Heart right ventricle (tissue), 16 donors: Measurements from ENCODE around the gene UBTFL1. TPM values are rescaled to one million over a fixed set of nuclear protein-coding genes. Genes with fewer than 3 reads are reported as not detected.
"Not testable (repeated sequence)": the region's sequence is repeated elsewhere in the genome, so short reads cannot be mapped to it uniquely, and the experiment has no call there.

Experiments used
- ATAC-seq, 8 donors: fragments of 200-7000 bp; cut with Tn5 transposase; one replicate each; pipeline ENCODE4 v1.9.1; 2020; ENCODE audit warnings: mild to moderate bottlenecking in 8 of 8, moderate library complexity in 8 of 8, moderate number of reproducible peaks in 1 of 8
- DNase-seq, 2 donors: peaks; one replicate each; pipeline ENCODE4 v3.0.0-alpha.2; 2020
- H3K27ac ChIP-seq, 10 donors: fragments of 200-600 bp; sonication (generic) in 2 of 10; one replicate each; pipeline versions ENCODE4 v1.5.0 to v1.8.0; 2020 to 2022; ENCODE audit warnings: mild to moderate bottlenecking in 3 of 10
- H3K27me3 ChIP-seq, 7 donors: fragments of 200-600 bp; one replicate each; pipeline ENCODE4 v1.8.0; 2021 to 2022; ENCODE audit warnings: mild to moderate bottlenecking in 2 of 7
- H3K36me3 ChIP-seq, 9 donors: fragments of 200-600 bp; sonication (generic) in 1 of 9; one replicate each; pipeline versions ENCODE4 v1.5.0 to v1.8.0; 2020 to 2022; ENCODE audit warnings: mild to moderate bottlenecking in 2 of 9
- H3K4me1 ChIP-seq, 9 donors: fragments of 200-600 bp; sonication (generic) in 1 of 9; one replicate each; pipeline versions ENCODE4 v1.5.0 to v1.8.0; 2020 to 2022; ENCODE audit warnings: mild to moderate bottlenecking in 4 of 9
- H3K4me3 ChIP-seq, 10 donors: fragments of 200-600 bp; sonication (generic) in 2 of 10; one replicate each; pipeline versions ENCODE4 v1.5.0 to v1.8.0; 2020 to 2022; ENCODE audit warnings: mild to moderate bottlenecking in 7 of 10, moderate library complexity in 2 of 10
- H3K9me3 ChIP-seq, 11 donors: fragments of 200-600 bp in 10 of 11; sonication (generic) in 2 of 11; one replicate each; pipeline versions ENCODE4 v1.5.0 to v1.8.0; 2013 to 2022; ENCODE audit warnings: mild to moderate bottlenecking in 2 of 11, control low read depth in 1 of 11, moderate library complexity in 1 of 11
- CTCF ChIP-seq, 9 donors: fragments of 200-600 bp; sonication (generic) in 2 of 9; IDR thresholded peaks; one replicate each; pipeline versions ENCODE4 v1.5.0 to v1.8.0; 2021 to 2022; ENCODE audit warnings: antibody characterized with exemption in 9 of 9, mild to moderate bottlenecking in 5 of 9, moderate library complexity in 1 of 9
- WGBS, 2 donors: extraction: QIAGEN DNeasy Blood & Tissue Kit; methylation state at CpG; one replicate each; pipeline ENCODE4 v1.1.7; 2013; ENCODE audit warnings: inconsistent platforms in 1 of 2; 5-methylcytosine and 5-hydroxymethylcytosine counted together
- intact Hi-C, 10 donors: fragments of 100-400 bp; cut with DNase I; formaldehyde crosslinking; loops; one replicate each; pipeline versions ENCODE4 v1.11.1 to v1.14.2; 2022
- long read RNA-seq, 3 donors: library from polyadenylated mRNA; unstranded; transcript quantifications; one replicate each; pipeline ENCODE4 v2.0.0, GENCODE V29; 2020 to 2021
- polyA plus RNA-seq, 2 donors: library from polyadenylated mRNA; stranded (reverse); fragments of 200-250 nt; gene quantifications; one replicate each; pipeline ENCODE4 v1.2.3, GENCODE V29; 2013
- total RNA-seq, 10 donors: library from RNA; stranded (reverse); fragmentation: NEBNext Ultra II Directional in 3 of 10; extraction: Animal tissue kit (Norgen Biotek cat#: 25700) in 3 of 10; gene quantifications; one replicate each; pipeline versions ENCODE4 v1.2.1 to v1.2.4, GENCODE V29; 2021 to 2023
- donor health status: Arrhythmogenic right ventricular cardiomyopathy.
- donor health status: ischemic (EF 13 %, LVEDD 7.1; RV severe dilation, severe dysfunction).
- donor health status: healthy with polysubstance abuse.
- donor health status: DM: no; HTN: yes; CAD: no.
- donor health status: DM: no; HTN: no; CAD: no.
- donor health status: ischemic (EF 25% LVEDD 6.9; RV normal size, moderate dysfunction).
- donor health status: ischemic (EF 25% LVEDD 5.7; RV mildly dilated, moderate dysfunction).
- donor health status: healthy.
- donor health status: DM: yes; HTN: yes; CAD: no.
- donor health status: Ischemic cardiomyopathy.
- donor health status: ischemic (EF 35%, LVEDD 5.7; RV mildly dilated, moderate dysfunction).
- donor health status: nonischemic (EF 11% LVEDD 7.7; RV severe dilation, severe dysfunction).
- donor health status: DM: yes; HTN: yes; CAD: no.
- donor health status: PGD.
- donor health status: ischemic (EF 29% LVEDD 5.4; RV normal size, mild dysfunction).
- donor health status: nonischemic (EF 23%, LVEDD 6.1; RV moderate dilation, normal function).

The UBTFL1 gene
- total RNA-seq (not detected), polyA plus RNA-seq (not detected)
- long read RNA-seq, donor 1 = 0 reads
- long read RNA-seq, donor 2 = 0 reads
- long read RNA-seq, donor 3 = 0 reads

GRCh38 chr11:90085650-90086049, at the start of gene UBTFL1:
Gene UBTFL1, plus strand, starts transcription at chr11:90085950. Its CDS starts 0 bp downstream, at chr11:90085950.
- H3K4me1 ChIP-seq, H3K4me3 ChIP-seq, H3K27me3 ChIP-seq, DNase-seq, H3K9me3 ChIP-seq, ATAC-seq, H3K36me3 ChIP-seq, intact Hi-C loops, H3K27ac ChIP-seq: not testable (repeated sequence)
- WGBS, 2 donors = 58 to 76% methylated on average over 2 of the region's 3 CpGs

- H3K4me1 ChIP-seq, H3K9me3 ChIP-seq, H3K4me3 ChIP-seq, H3K27ac ChIP-seq, intact Hi-C loops, H3K36me3 ChIP-seq, H3K27me3 ChIP-seq, DNase-seq, ATAC-seq: not testable (repeated sequence)
- 9 to 53% methylated on average over 13 to 16 of the region's 41 CpGs for WGBS, 2 donors
Observed at GRCh38 chr11:90051591-90052209, 34.0 kb upstream of the UBTFL1 start.

GRCh38 chr11:90052311-90052710, 33.4 kb upstream of the UBTFL1 start:
- H3K4me3 ChIP-seq, H3K9me3 ChIP-seq, ATAC-seq, H3K4me1 ChIP-seq, intact Hi-C loops, H3K27me3 ChIP-seq, DNase-seq, H3K27ac ChIP-seq, H3K36me3 ChIP-seq: not testable (repeated sequence)
- 2 to 4% methylated on average over 13 of the region's 33 CpGs for WGBS, 2 donors

GRCh38 chr11:90053545-90053944, 32.2 kb upstream of the UBTFL1 start:
- H3K36me3 ChIP-seq, H3K9me3 ChIP-seq, H3K27ac ChIP-seq, H3K4me1 ChIP-seq, ATAC-seq, intact Hi-C loops, DNase-seq, H3K4me3 ChIP-seq, H3K27me3 ChIP-seq: not testable (repeated sequence)
- 27% methylated on average over 9 of the region's 28 CpGs for WGBS, 2 donors

GRCh38 chr11:90088731-90089130, 3.0 kb downstream of the UBTFL1 start:
- H3K27ac ChIP-seq, ATAC-seq, DNase-seq, H3K4me1 ChIP-seq, H3K9me3 ChIP-seq, H3K27me3 ChIP-seq, intact Hi-C loops, H3K36me3 ChIP-seq, H3K4me3 ChIP-seq: not testable (repeated sequence)
- WGBS, 2 donors = 15 to 35% methylated on average over 2 of the region's 2 CpGs

GRCh38 chr11:90095230-90095924, 9.6 kb downstream of the UBTFL1 start:
- H3K27ac ChIP-seq, intact Hi-C loops, H3K4me1 ChIP-seq, H3K9me3 ChIP-seq, DNase-seq, H3K27me3 ChIP-seq, H3K36me3 ChIP-seq, ATAC-seq, H3K4me3 ChIP-seq: not testable (repeated sequence)
- 85 to 87% methylated on average over 22 to 24 of the region's 28 CpGs for WGBS, 2 donors

GRCh38 chr11:90098261-90098660, 12.5 kb downstream of the UBTFL1 start:
- DNase-seq, H3K4me1 ChIP-seq, H3K4me3 ChIP-seq, H3K9me3 ChIP-seq, H3K27ac ChIP-seq, ATAC-seq, H3K27me3 ChIP-seq, H3K36me3 ChIP-seq, intact Hi-C loops: not testable (repeated sequence)
- WGBS, 2 donors = 76 to 83% methylated on average over 4 of the region's 4 CpGs

GRCh38 chr11:90100431-90100830, 14.7 kb downstream of the UBTFL1 start:
- Histone ChIP-seq H3K27me3 (no peaks in the 10 kb centered on the region), H3K4me1 (no peaks in the 10 kb centered on the region), H3K36me3 (no peaks in the 10 kb centered on the region), H3K9me3 (peaks cover 0 to 2% (median 0%) of the 10 kb centered on the region in 11 donors), H3K4me3 (no peak overlapping the region), H3K27ac (no peak overlapping the region)
- no peak for DNase-seq
- ATAC-seq = no peak
- TF ChIP-seq CTCF (IDR thresholded peaks at IDR 0.05) = no peak
- 87 to 93% methylated on average over 3 of the region's 3 CpGs for whole genome bisulfite sequencing, 2 donors
- intact Hi-C loops = no loop called here
